Suprapubic skin (tissue), 4 donors: Measurements from ENCODE around the gene SUN3.

Source experiments
- EP300 ChIP-seq: sonication (generic); formaldehyde crosslinking; IDR thresholded peaks from one replicate; pipeline ENCODE4 v1.6.1; 2017; ENCODE audit warnings: antibody characterized with exemption
- POLR2A ChIP-seq, 2 donors: fragments of 450-650 bp; IDR thresholded peaks; one replicate each; pipeline ENCODE4 v1.6.1; 2017; ENCODE audit warnings: antibody characterized with exemption in 2 of 2, mild to moderate bottlenecking in 2 of 2, moderate library complexity in 2 of 2
- POLR2AphosphoS5 ChIP-seq, 3 donors: sonication (generic); formaldehyde crosslinking; IDR thresholded peaks; one replicate each; pipeline ENCODE4 v1.6.1; 2017; ENCODE audit warnings: antibody characterized with exemption in 3 of 3
- TF ChIP-seq, protein P1 (sequence below), 2 donors: fragments of 200-600 bp in 1 of 2; fragments of 450-650 bp in 1 of 2; sonication (generic) in 1 of 2; IDR thresholded peaks; one replicate each; pipeline ENCODE4 v1.5.1; 2016 to 2019; ENCODE audit warnings: antibody characterized with exemption in 2 of 2, mild to moderate bottlenecking in 1 of 2, moderate library complexity in 1 of 2

DNA sequence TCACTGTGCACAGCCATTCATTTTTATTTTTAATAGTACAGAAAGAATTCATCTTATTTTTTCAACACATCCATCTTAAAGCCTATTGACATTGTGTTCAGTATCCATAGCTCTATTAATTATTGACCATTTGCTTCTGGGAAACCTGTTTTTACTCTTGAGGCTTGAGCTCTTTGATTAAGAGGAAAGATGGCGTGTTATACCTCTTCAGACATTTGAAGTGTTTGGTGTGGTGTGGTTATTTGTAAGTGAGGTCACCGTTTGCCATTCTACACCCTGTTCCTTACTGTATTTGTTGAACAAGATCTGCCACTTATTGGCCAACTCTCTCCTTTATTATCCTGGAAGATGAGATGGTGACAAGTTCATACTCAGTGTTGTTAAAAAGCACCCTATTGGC is 24.8 kb upstream of the SUN3 start:
- TF ChIP-seq, protein P1, sequence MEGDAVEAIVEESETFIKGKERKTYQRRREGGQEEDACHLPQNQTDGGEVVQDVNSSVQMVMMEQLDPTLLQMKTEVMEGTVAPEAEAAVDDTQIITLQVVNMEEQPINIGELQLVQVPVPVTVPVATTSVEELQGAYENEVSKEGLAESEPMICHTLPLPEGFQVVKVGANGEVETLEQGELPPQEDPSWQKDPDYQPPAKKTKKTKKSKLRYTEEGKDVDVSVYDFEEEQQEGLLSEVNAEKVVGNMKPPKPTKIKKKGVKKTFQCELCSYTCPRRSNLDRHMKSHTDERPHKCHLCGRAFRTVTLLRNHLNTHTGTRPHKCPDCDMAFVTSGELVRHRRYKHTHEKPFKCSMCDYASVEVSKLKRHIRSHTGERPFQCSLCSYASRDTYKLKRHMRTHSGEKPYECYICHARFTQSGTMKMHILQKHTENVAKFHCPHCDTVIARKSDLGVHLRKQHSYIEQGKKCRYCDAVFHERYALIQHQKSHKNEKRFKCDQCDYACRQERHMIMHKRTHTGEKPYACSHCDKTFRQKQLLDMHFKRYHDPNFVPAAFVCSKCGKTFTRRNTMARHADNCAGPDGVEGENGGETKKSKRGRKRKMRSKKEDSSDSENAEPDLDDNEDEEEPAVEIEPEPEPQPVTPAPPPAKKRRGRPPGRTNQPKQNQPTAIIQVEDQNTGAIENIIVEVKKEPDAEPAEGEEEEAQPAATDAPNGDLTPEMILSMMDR (IDR thresholded peaks at IDR 0.05) = no peak
- no peak for TF ChIP-seq EP300
- TF ChIP-seq POLR2A (IDR thresholded peaks at IDR 0.05) = no peak
- no peak for TF ChIP-seq POLR2AphosphoS5 (IDR thresholded peaks at IDR 0.05)
